ENCODE results near the gene ZNF579. TPM values are rescaled to one million over a fixed set of nuclear protein-coding genes. Genes with fewer than 3 reads are reported as not detected.

ZNF579 gene
- total and polyA plus RNA-seq, 10 of the 15 experiments (the other 5 are each of a cell fraction or from before 2014, with no cell fraction given), result 0.11 to 11.7 (median 1.5) TPM

DNA sequence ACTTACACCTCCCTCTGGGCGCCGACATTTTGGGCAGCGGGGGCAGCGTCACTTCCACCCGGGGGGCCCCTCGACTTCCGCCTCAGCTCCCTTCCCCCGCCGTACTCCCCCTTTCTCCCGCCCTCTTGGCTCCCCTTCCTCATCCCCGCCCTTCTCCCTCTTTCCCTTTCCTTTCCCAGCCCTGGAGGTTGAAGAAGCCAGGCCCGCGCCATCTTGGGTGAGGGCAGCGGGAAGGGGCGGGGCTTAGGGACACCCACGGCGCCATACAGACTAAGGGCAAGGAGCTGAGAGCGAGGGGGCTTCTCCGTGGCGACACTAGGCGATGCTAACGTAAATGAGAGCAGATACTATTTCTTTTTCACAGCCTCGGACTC is 18.8 kb upstream of the ZNF579 start, which contains the start of gene FIZ1 (continued):
- no peak for TF ChIP-seq ZBTB4 (CRISPR knock-in tag; IDR thresholded peaks at IDR 0.05)
- no peak for TF ChIP-seq MYB (IDR thresholded peaks at IDR 0.05; ENCODE audit: borderline replicate concordance, low read depth, low read length)
- TF ChIP-seq IRF4 (IDR thresholded peaks at IDR 0.05; ENCODE audit: low read depth, low read length), result 0 out of 2 replicates have a peak, but pooled peaks have one; percentile 43
- TF ChIP-seq SPI1 (IDR thresholded peaks at IDR 0.05; ENCODE audit: borderline replicate concordance, insufficient read depth, low read depth, low read length), result peak; percentile 36; the same call in 1 of the 2 replicates
- TF ChIP-seq JUND (IDR thresholded peaks at IDR 0.05; ENCODE audit: low read depth, low read length), result no peak
- TF ChIP-seq, protein P1, sequence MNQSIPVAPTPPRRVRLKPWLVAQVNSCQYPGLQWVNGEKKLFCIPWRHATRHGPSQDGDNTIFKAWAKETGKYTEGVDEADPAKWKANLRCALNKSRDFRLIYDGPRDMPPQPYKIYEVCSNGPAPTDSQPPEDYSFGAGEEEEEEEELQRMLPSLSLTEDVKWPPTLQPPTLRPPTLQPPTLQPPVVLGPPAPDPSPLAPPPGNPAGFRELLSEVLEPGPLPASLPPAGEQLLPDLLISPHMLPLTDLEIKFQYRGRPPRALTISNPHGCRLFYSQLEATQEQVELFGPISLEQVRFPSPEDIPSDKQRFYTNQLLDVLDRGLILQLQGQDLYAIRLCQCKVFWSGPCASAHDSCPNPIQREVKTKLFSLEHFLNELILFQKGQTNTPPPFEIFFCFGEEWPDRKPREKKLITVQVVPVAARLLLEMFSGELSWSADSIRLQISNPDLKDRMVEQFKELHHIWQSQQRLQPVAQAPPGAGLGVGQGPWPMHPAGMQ (IDR thresholded peaks at IDR 0.05; ENCODE audit: borderline replicate concordance), result no peak
- TF ChIP-seq, protein P2, sequence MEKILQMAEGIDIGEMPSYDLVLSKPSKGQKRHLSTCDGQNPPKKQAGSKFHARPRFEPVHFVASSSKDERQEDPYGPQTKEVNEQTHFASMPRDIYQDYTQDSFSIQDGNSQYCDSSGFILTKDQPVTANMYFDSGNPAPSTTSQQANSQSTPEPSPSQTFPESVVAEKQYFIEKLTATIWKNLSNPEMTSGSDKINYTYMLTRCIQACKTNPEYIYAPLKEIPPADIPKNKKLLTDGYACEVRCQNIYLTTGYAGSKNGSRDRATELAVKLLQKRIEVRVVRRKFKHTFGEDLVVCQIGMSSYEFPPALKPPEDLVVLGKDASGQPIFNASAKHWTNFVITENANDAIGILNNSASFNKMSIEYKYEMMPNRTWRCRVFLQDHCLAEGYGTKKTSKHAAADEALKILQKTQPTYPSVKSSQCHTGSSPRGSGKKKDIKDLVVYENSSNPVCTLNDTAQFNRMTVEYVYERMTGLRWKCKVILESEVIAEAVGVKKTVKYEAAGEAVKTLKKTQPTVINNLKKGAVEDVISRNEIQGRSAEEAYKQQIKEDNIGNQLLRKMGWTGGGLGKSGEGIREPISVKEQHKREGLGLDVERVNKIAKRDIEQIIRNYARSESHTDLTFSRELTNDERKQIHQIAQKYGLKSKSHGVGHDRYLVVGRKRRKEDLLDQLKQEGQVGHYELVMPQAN (conservative IDR thresholded peaks at IDR 0.05), result no peak
- 0 out of 2 replicates have a peak, but pooled peaks have one; percentile 90 for TF ChIP-seq RELB (IDR thresholded peaks at IDR 0.05; ENCODE audit: low read depth)
- no peak for TF ChIP-seq CHD4 (IDR thresholded peaks at IDR 0.05)
- TF ChIP-seq, protein P3, sequence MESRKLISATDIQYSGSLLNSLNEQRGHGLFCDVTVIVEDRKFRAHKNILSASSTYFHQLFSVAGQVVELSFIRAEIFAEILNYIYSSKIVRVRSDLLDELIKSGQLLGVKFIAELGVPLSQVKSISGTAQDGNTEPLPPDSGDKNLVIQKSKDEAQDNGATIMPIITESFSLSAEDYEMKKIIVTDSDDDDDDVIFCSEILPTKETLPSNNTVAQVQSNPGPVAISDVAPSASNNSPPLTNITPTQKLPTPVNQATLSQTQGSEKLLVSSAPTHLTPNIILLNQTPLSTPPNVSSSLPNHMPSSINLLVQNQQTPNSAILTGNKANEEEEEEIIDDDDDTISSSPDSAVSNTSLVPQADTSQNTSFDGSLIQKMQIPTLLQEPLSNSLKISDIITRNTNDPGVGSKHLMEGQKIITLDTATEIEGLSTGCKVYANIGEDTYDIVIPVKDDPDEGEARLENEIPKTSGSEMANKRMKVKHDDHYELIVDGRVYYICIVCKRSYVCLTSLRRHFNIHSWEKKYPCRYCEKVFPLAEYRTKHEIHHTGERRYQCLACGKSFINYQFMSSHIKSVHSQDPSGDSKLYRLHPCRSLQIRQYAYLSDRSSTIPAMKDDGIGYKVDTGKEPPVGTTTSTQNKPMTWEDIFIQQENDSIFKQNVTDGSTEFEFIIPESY (IDR thresholded peaks at IDR 0.05), result no peak
- TF ChIP-seq ZSCAN29 (IDR thresholded peaks at IDR 0.05), result no peak
- no peak for TF ChIP-seq RELA (IDR thresholded peaks at IDR 0.05; ENCODE audit: borderline replicate concordance, partially characterized antibody)
- peak; percentile 98 for TF ChIP-seq IKZF1 (conservative IDR thresholded peaks at IDR 0.05)
- no peak for TF ChIP-seq EZH2 (IDR thresholded peaks at IDR 0.05; ENCODE audit: borderline replicate concordance, control insufficient read depth, low read depth, low read length)
- TF ChIP-seq, protein P4, sequence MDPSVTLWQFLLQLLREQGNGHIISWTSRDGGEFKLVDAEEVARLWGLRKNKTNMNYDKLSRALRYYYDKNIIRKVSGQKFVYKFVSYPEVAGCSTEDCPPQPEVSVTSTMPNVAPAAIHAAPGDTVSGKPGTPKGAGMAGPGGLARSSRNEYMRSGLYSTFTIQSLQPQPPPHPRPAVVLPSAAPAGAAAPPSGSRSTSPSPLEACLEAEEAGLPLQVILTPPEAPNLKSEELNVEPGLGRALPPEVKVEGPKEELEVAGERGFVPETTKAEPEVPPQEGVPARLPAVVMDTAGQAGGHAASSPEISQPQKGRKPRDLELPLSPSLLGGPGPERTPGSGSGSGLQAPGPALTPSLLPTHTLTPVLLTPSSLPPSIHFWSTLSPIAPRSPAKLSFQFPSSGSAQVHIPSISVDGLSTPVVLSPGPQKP (IDR thresholded peaks at IDR 0.05; ENCODE audit: low read depth, low read length), result 0 out of 2 replicates have a peak, but pooled peaks have one; percentile 22
- TF ChIP-seq NR2F1 (conservative IDR thresholded peaks at IDR 0.05), result no peak
- TF ChIP-seq ZZZ3 (IDR thresholded peaks at IDR 0.05; ENCODE audit: control insufficient read depth, insufficient read length, low read depth), result no peak
- no peak for TF ChIP-seq NRF1 (conservative IDR thresholded peaks at IDR 0.05; ENCODE audit: low read depth, low read length)
- peak; percentile 80 for TF ChIP-seq PML (IDR thresholded peaks at IDR 0.05; ENCODE audit: low read length)
- no peak for TF ChIP-seq SMARCA5 (IDR thresholded peaks at IDR 0.05)
